ENCODE data around the gene POLR3E.

Gene POLR3E

GRCh38 chr16:22381392-22381791 lies 84.2 kb downstream of the POLR3E start:
- H3K9me3 ChIP-seq (ENCODE audit: control insufficient read depth, insufficient read depth, low read length) = no peaks in the 10 kb centered on the region
- H3K9ac ChIP-seq (ENCODE audit: low read depth, low read length) = no peak overlapping the region
- H3K36me3 ChIP-seq (ENCODE audit: insufficient read depth, low read length) = no peaks in the 10 kb centered on the region
- H3K4me1 ChIP-seq (ENCODE audit: insufficient read depth, low read length) = no peaks in the 10 kb centered on the region

GRCh38 chr16:22383827-22384226 lies 86.6 kb downstream of the POLR3E start:
- H3K4me1 ChIP-seq (ENCODE audit: insufficient read depth, low read length) = no peaks in the 10 kb centered on the region
- H3K9ac ChIP-seq (ENCODE audit: low read depth, low read length) = no peak overlapping the region
- no peaks in the 10 kb centered on the region for H3K9me3 ChIP-seq (ENCODE audit: control insufficient read depth, insufficient read depth, low read length)
- no peaks in the 10 kb centered on the region for H3K36me3 ChIP-seq (ENCODE audit: insufficient read depth, low read length)

Measured in ES-I3 (cell line).